ACC112 (cell line): ENCODE data around the gene MT1H.

Experiments
- H2AFZ ChIP-seq: fragments of 200-600 bp; sonication (generic); one replicate; pipeline ENCODE4 v1.6.0; 2017; ENCODE audit warnings: antibody characterized with exemption, low read length; ENCODE audit not compliant: unreplicated experiment
- H3K27ac ChIP-seq: fragments of 200-600 bp; sonication (generic); 2 replicates; pipeline ENCODE4 v1.5.1; 2014; ENCODE audit warnings: low read depth, mild to moderate bottlenecking, antibody characterized with exemption, low read length, moderate library complexity
- H3K27me3 ChIP-seq: fragments of 200-600 bp; sonication (generic); 2 replicates; pipeline ENCODE4 v1.6.1; 2014; ENCODE audit warnings: mild to moderate bottlenecking, antibody characterized with exemption, low read length, moderate library complexity, mixed read lengths; ENCODE audit not compliant: insufficient read depth
- H3K36me3 ChIP-seq: fragments of 200-600 bp; sonication (generic); 2 replicates; pipeline ENCODE4 v1.6.1; 2016; ENCODE audit warnings: mild to moderate bottlenecking, antibody characterized with exemption, low read length, moderate library complexity, mixed read lengths; ENCODE audit not compliant: insufficient read depth
- H3K4me1 ChIP-seq: fragments of 200-600 bp; sonication (generic); one replicate; pipeline ENCODE4 v1.6.1; 2016; ENCODE audit warnings: low read length, mixed read lengths; ENCODE audit not compliant: insufficient read depth, unreplicated experiment, control insufficient read depth
- H3K4me3 ChIP-seq: fragments of 200-600 bp; sonication (generic); 2 replicates; pipeline ENCODE4 v1.5.1; 2014; ENCODE audit warnings: mild to moderate bottlenecking, low read depth, low read length
- H3K79me2 ChIP-seq: fragments of 200-600 bp; sonication (generic); one replicate; pipeline ENCODE4 v1.6.0; 2016; ENCODE audit warnings: low read length; ENCODE audit not compliant: control insufficient read depth, unreplicated experiment, insufficient read depth

MT1H gene

DNA sequence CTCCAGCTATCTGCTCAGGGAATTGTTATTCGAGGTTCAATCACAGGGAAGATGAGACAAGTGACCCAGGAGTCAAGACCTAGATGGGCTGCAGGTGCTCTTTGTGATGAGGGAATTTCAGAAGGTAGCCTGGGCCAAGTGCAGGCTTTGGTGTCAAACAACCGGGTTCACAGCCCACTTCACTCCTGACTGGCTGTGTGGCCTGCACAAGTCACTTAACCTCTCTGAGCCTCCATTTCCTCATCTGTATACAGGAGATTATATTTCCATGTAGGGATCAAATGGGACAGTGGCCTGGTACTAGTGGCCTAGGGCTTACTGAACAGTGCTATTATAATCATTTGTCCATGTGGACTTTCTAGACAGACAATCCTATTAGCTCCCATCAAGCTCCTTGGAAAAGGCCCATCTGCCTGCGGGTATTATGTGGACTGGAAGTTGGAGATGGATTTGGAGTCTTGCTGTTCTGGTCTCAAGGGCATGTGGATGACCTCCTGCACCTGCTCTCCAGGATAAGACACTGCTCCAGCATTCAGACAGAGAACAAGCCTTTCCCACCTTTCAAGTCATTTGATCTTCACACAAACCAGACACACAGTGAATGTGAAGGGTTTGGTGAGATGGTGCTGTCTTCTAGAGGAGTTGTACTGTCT, 9.6 kb downstream of the MT1H start:
- peaks cover 13% of the 10 kb centered on the region for H3K4me1 ChIP-seq

DNA sequence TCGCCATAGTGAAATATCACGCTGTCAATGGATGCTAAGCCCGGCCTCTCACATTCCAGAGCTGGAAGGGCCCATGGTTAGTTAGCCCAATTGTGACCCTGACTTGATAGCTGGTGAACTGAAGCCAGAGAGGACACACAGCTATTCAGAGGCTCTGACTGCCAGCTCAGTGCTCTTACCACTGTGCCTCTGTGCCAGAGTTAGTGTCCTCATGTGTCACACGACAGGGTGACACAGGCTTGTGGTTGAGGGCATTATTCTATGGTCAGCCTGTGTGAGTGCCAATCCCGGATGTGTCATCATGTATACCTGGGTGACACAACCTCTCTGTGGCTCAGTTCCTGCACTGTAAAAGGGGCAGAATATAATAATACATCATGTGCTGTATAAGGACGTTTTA, 10.2 kb downstream of the MT1H start:
- Histone ChIP-seq H3K4me3 (no peak overlapping the region), H2AFZ (no peak overlapping the region), H3K36me3 (no peaks in the 10 kb centered on the region), H3K79me2 (peaks cover 7% of the 10 kb centered on the region), H3K27me3 (peaks cover 8% of the 10 kb centered on the region; the same call in 1 of the 2 replicates), H3K4me1 (peaks cover 19% of the 10 kb centered on the region), H3K27ac (no peak overlapping the region)

More for the DNA sequence above, 9.6 kb downstream of the MT1H start:
- Histone ChIP-seq H3K36me3 (no peaks in the 10 kb centered on the region), H3K79me2 (peaks cover 7% of the 10 kb centered on the region), H3K27me3 (peaks cover 8% of the 10 kb centered on the region; the same call in 1 of the 2 replicates), H3K4me3 (no peak overlapping the region), H3K27ac (no peak overlapping the region), H2AFZ (no peak overlapping the region)

DNA sequence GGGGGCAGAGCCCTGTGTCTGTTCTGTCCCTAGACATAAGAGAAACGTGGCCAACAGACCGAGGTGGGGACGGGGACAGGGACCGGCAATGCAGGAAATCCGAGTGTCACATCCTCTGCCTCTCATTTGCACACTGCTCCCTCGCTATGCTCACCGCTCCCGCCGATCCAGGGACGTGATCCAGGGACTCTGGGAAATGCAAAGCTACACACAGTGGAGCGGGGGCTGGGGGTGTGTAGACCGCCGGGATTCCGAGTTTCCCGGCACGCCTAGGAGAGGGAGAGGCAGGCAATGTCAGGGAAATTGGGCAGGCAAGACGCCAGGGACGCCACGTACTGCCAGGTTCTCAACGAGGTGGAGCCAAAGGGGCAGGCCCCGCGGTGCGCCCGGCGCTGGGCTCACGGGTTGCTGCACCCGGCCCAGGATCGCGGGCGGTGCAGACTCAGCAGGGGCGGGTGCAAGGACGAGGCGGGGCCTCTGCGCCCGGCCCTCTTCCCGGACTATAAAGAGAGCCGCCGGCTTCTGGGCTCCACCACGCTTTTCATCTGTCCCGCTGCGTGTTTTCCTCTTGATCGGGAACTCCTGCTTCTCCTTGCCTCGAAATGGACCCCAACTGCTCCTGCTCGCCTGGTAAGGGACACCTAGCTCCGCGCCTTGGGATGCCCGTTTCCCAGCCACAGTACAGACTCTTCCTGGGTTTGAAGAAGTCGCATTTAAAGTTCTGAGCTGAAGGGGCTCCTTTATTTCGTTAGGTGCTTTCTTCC, 12.5 kb downstream of the MT1H start, which contains the start of gene MT1X:
Gene MT1X, plus strand, starts transcription at position 532 of the 764 bp plus-strand sequence. Its CDS starts 71 bp downstream, at position 603.
- peaks cover 19% of the 10 kb centered on the region for H3K4me1 ChIP-seq
- peak within 1 kb of the TSS; percentile 91 for H3K4me3 ChIP-seq
- peak within 1 kb of the TSS; percentile 89 for H2AFZ ChIP-seq
- H3K27me3 ChIP-seq = no peaks in the 10 kb centered on the region
- H3K27ac ChIP-seq = no peak within 1 kb of the TSS
- H3K36me3 ChIP-seq = no peaks in the 10 kb centered on the region
- peaks cover 7% of the 10 kb centered on the region for H3K79me2 ChIP-seq

DNA sequence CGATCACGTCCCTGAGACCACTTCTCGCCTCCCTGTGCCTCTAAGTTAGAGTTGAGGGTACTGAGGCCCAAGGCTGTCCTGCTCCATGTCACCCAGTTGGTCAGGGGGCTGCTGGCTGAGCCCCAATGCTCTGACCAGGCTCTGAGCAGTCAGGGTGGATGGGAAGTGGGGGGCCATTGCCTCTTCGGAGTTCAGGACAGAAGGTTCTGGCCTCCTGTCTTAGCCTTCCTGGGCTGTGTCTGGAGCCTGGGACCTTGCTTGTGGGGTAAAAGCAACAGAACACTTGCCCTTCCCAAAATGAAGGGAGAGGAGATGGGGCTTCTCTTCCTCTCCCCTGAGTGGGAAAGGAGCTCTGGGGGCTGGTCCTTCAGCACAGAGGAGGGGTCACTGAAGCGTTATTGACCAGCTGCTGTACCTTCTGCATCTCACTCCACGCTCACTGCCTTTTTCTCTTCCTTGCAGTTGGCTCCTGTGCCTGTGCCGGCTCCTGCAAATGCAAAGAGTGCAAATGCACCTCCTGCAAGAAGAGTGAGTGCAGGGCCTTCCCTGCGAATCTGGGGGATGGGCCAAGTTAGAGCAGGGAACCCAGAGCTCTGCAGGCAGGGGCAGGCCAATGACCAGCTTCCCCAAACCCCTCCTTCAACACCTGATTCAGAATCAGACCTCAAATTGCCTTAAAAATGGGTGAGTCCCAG, 13.2 kb downstream of the MT1H start:
- Histone ChIP-seq H3K79me2 (peaks cover 7% of the 10 kb centered on the region), H3K4me1 (peaks cover 19% of the 10 kb centered on the region), H3K27ac (no peak overlapping the region), H3K4me3 (peak overlapping the region; percentile 91), H3K36me3 (no peaks in the 10 kb centered on the region), H3K27me3 (no peaks in the 10 kb centered on the region), H2AFZ (peak overlapping the region; percentile 20)

DNA sequence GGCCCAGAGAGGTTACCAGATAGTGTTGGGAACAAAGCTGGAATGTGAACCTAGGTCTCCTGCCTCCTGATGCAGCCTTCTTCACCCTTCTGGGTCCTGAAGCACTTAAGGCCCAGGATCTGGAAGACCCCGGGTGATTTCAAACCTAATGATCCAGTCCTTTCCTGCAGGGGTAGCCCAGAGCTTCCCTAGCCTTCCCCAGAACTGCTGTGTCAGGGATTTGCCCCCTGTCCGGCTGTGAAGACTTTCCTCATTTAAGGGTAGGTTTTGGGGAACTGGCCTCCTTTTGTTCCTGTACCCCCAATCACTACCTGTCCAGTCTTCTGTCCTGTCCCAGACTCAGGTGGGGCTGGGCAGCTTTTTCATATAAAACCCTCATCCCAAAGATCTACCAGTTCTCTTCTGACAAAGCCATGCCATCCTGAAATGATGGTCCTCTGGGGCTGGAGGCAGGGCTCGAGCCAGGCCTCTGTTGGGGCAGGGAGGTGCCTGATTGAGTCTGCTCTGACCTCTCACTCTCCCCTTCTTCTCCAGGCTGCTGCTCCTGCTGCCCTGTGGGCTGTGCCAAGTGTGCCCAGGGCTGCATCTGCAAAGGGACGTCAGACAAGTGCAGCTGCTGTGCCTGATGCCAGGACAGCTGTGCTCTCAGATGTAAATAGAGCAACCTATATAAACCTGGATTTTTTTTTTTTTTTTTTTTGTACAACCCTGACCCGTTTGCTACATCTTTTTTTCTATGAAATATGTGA, 14.0 kb downstream of the MT1H start:
- no peaks in the 10 kb centered on the region for H3K36me3 ChIP-seq
- peak overlapping the region; percentile 91 for H3K4me3 ChIP-seq
- peaks cover 7% of the 10 kb centered on the region for H3K79me2 ChIP-seq
- H3K4me1 ChIP-seq = peaks cover 19% of the 10 kb centered on the region
- H3K27ac ChIP-seq = no peak overlapping the region
- H3K27me3 ChIP-seq = no peaks in the 10 kb centered on the region
- H2AFZ ChIP-seq = no peak overlapping the region

DNA sequence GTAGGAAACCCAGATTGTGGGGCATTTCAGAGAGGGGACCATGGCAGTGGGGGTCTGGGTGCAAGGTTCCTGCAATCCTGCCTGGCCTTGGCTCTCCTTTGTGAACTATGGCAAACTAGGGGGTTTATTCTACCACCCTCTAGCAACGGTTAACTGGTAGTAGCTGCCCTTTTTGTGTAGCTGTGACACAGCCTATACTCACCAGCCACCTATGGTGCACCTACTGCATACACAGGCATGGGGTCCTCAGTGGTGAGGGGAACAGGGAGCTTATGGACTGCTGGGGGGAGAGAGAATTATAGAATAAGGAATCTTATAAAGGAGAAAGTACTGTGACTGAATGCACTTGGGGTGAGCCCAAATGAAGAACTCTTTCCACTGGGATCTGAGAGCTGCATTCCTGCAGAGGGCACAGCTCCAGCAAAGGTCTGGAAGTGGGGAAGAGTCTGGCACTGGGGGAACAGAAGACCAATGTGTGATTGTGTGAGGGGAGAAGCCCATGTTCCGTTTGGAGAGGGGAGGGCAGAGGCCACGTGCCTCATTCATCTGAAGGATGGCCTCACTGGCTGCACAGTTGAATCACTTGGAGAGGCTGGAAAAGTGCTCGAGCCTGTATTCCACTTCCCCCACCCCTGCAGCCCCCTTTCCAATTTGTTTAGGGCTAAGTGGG, 14.8 kb downstream of the MT1H start:
- Histone ChIP-seq H3K4me3 (no peak overlapping the region), H3K27ac (no peak overlapping the region), H3K27me3 (no peaks in the 10 kb centered on the region), H3K36me3 (no peaks in the 10 kb centered on the region), H3K4me1 (peaks cover 22% of the 10 kb centered on the region), H2AFZ (no peak overlapping the region), H3K79me2 (peaks cover 7% of the 10 kb centered on the region)

DNA sequence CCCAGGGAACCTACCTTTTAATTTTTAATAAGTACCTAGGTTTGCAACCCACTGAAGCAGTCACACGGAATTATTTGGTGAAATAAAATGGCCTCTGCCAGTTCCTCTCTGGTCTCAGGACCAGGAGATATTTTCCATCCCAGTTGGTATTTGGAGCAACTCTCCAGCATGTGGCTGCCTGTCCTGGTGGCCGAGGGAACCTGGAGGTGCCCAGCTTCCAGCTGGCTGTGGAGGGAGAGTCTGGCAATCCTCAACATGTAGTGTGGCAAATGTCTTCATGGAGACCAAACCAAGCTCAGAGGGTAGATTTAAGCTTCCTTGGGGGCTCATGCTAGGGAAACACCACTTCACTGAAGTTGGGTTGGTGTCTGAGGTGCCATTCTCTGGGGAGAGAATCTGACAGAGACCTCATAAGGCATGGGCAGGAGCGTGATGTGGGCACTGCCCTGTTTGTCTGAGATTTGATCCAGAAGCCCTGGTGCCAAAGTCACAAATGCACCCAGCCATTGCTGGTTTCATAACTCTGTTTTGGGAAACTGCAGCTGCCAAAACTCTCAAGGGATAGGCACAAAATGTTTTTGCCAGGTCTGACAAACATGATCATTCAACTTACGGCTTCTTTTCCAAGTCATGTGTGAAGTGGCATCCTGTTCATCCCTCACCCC, 15.4 kb downstream of the MT1H start:
- no peak overlapping the region for H3K4me3 ChIP-seq
- no peak overlapping the region for H3K27ac ChIP-seq
- H3K4me1 ChIP-seq = peaks cover 23% of the 10 kb centered on the region
- H3K36me3 ChIP-seq = no peaks in the 10 kb centered on the region
- no peak overlapping the region for H2AFZ ChIP-seq
- no peaks in the 10 kb centered on the region for H3K27me3 ChIP-seq
- H3K79me2 ChIP-seq = peaks cover 7% of the 10 kb centered on the region

DNA sequence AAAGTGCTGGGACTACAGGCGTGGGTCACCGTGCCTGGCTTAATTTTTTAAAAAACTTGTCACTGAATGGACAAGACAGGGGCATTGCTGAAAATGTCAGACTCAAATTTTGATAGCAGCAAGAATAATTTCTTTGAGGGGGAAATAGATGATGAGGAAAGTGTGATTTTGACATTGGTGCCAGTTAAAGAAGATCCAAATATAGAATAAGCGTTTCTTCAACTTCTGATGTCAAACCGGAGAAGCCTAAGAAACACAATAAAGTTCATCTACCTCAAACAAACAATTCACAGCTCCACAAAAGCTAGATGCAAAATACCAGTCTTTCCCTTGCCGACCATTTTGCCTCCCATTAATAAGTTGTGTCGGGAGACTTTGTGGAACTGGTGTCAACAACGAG, 17.1 kb downstream of the MT1H start:
- no peaks in the 10 kb centered on the region for H3K27me3 ChIP-seq
- peaks cover 28% of the 10 kb centered on the region for H3K4me1 ChIP-seq
- no peak overlapping the region for H3K4me3 ChIP-seq
- no peak overlapping the region for H3K27ac ChIP-seq
- H2AFZ ChIP-seq = no peak overlapping the region
- H3K79me2 ChIP-seq = peaks cover 7% of the 10 kb centered on the region
- H3K36me3 ChIP-seq = no peaks in the 10 kb centered on the region

DNA sequence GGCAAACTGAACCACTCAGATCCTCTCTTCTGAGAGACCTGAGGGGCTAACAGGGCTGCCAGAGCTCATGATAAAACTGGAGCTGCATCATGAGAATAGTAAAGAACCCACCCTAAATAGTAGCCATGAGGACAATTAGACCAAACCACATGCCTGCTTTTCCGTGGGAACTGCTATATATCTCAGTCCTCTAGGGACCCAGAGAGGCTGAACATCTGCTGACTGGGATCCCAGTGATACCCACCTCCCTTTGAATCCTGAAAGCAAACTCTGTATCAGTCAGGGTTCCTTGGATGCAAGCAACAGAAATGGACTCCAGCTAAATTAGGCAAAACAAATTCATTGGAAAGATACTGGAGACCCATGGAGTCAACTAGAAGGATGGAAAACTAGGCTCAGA, 19.1 kb downstream of the MT1H start:
- no peaks in the 10 kb centered on the region for H3K79me2 ChIP-seq
- H2AFZ ChIP-seq = no peak overlapping the region
- no peaks in the 10 kb centered on the region for H3K27me3 ChIP-seq
- H3K4me3 ChIP-seq = no peak overlapping the region
- H3K27ac ChIP-seq = no peak overlapping the region
- peaks cover 28% of the 10 kb centered on the region for H3K4me1 ChIP-seq
- no peaks in the 10 kb centered on the region for H3K36me3 ChIP-seq
